ENCODE data around the gene FAIM2.

FAIM2 gene

DNA sequence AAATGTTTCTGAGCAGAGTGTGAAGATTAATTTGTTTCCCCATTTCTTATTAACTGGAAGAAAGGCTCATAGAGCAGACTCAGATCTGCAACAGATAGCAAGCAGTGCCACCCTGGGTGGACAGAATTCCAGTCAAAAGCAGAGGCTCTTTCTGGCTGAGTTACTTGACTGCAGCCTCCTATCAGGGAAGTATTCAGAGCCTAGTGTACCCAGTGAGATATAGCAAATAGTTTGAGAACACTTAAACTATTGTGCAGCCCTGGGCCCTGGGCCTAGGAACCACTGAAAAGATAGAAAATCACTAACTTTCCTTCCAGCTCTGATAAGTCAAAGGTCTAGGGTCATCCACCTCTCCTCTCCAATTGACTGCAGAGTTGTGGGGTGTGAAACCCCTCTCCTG, 35.6 kb upstream of the FAIM2 start:
- DNase-seq = no peak

DNA sequence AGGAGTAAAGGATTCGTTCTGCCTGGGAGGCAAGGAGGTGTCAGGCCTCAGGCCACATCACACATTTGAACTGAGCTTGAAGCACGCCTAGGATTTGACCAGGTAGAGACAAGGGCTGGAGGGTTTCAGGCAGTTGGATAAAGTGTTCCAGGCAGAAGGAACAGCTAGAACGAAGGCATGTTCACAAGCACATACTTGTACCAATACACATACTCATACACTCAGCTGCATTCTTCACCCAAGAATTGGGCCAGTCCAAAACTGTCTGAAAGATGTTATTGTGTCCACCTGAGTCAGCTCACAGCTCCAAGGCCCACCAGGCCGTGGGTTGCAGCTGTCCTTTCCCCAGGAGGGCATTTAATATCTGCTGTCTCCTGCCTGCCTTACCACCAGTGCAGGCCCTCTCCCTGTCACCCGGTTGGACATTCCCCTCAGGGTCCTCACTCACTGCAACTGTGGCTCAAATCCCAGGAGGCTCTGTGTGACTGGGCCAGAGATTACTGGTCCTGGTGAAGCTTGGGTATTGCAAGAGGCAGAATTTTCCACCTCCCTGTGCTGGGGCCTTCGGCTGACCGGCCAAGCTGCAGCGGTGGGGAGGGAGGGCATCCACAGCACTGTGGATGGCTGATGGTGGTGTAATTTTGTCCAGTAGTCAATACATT, 34.1 kb upstream of the FAIM2 start:
- DNase-seq = no peak

DNA sequence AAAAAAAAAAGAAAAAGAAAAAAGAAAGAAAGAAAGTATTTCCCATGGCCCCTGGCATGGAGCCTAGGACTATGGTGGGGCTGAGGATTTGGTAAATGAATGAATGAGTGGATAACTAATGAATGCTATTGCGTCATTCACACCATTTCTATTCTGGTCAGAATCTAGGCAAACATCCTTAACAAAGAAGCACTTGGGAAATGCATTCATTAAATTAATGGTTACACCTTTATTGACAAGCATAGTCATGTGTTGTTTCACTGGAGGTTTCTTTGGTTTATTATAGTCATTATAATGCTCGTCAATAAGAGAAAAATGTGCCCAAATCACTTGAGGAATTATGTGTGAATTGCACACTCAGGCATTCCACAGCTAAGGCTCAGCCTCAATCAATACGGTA, 33.2 kb upstream of the FAIM2 start:
- DNase-seq = no peak

DNA sequence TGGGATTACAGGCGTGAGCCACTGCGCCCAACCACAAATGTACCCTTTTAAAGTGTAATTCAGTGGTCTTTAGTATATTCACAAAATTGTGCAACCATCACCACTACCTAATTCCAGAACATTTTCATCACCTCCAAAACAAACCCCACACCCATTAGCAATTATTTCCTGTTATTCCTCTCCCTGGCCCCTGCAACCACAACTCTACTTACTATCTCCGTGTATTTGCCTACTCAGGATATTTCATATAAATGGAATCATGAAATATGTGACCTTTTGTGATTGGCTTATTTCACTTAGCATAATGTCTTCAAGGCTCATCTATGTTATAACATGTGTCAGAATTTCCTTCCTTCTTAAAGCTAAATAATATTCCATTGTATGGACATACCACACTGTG, 30.8 kb upstream of the FAIM2 start:
- DNase-seq = no peak

DNA sequence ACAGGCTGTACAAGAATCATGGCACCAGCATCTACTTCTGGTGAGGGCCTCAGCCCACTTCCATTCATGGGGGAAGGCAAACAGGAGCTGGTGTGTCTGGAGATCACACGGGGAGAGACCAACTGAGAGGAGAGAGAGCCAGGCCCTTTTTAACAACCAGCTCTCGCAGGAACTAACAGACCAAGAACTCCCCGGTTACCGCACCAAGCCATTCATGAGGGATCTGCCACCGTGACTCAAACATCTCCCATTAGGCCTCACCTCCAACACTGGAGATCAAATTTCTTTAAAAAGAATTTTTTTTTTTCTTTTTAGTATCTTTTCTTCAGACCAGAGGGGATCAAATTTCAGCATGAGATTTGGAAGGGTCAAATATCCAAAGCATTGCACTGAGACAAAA, 30.1 kb upstream of the FAIM2 start:
- DNase-seq = no peak

DNA sequence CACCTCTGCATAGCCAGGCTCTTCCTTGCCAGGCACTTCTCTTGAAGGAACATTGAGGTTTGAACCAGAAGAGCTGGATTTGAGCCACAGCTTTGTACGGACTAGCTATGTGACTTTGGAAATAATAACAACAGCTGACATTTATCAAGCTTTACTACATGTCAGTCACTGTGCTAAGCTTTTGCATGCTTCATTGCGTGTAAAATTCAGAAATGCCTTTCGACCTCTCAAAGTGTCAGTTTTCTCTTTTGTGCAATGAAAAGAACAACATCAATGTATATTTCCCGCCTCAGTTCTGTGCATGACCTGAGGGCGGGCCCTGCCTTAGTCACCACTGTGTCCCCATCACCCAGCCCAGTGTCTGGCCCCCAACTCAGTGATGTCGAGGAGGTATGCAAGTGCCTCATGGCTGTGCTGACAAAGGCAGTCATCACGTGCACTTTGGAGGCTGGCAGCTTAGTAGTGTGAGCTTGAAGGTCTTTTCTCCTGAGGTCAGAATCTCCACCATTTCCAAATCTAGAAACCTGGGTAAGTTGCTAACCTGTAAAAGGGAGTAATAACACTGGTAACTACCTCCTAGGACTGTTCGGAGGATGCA, 28.9 kb upstream of the FAIM2 start:
- DNase-seq = no peak

DNA sequence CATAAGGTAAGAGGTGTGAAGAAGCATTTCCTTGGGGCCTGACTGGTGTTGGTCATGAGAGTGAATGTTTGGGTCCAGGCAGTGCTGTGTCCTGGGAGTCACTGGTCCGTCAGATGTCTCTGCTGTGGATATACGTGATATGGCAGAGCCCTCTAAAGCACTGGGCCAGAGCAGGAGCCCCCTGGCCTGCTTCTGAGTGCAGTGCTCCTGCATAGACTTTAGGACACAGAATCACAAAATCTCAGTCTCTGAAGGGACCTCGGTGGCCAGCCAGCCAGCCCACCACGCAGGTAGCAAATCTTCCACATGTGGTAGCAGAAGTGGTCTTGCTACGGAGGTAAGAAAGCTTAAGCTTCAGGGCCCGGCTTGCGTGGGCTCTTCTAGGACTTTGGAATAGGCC, 28.3 kb upstream of the FAIM2 start:
- no peak for DNase-seq

DNA sequence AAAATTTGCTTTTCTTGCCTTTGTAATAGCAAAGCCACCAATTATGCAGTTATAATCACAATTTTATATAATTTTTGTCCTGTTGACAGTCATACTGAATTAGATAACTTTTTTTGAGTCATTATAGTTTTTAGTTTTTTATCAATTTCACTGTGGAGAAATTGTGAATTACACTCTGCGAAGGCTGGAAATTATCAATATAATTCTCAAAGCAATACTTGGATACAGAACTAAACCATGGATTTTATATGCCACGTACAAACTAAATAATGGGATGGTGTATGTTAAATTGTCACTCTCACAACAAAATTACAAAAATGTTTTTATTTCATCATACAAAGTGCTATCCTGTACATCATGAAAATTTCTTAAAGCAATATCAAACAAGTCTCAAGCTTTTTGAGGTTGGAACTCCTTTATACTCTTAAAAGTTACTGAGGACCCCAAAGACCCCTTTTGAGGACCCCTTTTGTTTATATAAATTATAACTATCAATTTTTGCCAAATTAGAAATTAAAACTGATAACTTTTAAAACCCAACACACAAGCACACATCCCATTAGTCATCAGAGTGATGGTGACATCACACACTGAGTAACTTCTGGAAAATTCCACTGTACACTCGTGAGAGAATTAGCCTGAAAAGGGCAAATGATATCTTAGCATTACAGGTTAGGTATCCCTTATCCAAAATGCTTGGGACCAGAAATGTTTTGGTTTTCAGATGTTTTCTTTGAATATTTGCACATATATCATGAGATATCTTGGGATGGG, 27.0 kb upstream of the FAIM2 start:
- DNase-seq = no peak

DNA sequence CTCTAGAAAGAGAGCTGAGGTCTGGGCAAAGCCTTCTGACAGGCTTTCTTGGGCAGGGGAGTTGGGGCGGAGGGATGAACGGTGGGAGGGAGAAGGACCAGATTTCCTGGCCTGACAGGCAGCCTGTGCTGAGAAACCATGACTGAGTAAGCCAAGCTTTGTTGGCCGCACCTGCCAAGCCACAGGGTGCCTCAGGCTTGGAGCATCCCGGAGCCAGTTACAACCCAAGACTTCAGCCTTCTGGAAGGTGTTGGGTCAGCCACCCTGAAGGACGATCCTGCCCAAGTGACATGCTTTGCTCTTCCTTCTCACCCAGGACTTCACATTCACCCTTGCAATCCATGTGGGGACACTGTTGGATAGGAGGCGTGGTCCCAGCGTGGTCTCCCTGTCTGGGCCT, 25.9 kb upstream of the FAIM2 start:
- DNase-seq = no peak

DNA sequence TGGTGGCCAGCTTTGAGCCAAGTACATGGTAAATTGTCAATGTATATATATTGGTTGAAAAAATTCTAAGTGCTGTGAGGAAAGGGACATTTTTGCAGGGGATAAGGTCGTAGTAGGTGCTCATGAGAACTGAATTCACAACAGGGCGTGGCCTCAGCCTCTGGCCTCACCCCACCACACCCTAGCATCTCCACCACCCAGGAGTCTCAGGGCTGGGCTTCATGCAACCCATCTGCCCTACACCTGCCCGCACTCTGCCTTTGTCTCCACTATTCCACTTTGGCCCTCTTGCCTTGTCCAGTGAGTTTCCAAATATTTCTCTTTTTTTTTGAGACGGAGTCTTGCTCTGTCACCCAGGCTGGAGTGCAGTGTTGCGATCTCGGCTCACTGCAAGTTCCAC, 24.8 kb upstream of the FAIM2 start:
- no peak for DNase-seq

DNA sequence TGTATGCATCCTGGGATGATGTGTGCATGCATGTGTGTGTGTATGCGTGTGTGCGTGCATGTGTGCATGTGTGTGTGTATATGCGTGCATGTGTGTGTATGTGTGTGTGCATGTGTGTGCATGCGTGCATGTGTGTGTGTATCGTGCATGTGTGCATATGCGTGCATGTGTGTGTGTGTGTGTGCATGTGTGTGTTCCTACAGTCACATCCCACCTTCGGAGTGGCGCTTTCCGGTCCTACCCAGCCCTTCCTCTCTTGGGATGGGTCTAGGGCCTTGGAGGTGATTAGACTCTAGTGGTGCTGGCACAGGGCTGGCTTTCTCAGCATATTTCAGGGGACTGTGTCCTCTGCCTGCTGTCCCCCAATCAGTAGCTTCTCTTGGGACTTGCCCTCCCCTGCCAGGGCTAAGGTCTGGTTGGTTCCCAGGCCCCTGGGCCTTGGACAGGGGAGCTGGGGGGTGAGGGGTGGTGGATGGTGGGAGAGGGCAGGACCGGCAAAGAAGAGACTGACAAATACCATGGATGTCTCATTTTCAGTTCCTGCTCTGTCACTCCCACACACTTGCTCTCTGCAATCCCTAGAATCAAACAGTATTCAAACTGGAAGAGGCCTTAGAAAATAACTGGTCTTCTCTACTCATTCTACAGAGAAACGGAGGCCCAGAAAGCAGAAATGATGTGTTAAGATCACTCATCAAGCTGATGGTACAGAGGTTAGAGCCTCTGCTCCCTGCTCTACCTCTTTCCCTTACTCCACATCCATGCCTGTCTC, 21.9 kb upstream of the FAIM2 start:
- DNase-seq = no peak

DNA sequence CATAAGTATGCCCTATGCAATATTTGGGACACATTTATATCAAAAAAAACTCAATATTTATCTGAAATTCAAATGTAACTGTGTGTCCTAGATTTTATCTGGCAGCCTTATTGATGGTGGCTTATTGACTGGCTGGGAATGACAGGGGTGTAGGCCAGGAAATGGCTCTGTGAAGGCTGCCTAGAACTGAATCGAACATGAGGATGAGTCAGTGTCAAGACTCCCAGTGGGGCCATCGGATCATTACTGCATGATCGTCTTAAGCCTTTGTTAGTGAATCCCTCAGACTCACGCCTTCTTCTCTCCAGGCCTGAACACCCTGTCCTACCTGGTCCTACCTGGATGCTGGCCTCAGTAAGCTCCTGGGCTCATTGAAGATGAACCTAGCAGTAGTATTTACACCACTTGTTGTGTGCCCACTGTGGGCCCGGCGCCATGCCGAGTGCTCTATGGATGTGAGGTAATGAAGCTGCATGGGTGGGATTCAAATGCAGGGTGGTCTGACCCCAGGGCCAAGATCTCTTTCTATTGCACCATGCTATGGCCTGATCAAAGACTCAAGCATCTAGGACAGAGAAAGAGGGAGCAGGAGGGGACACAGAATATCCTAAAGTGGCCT, 21.0 kb upstream of the FAIM2 start:
- no peak for DNase-seq

DNA sequence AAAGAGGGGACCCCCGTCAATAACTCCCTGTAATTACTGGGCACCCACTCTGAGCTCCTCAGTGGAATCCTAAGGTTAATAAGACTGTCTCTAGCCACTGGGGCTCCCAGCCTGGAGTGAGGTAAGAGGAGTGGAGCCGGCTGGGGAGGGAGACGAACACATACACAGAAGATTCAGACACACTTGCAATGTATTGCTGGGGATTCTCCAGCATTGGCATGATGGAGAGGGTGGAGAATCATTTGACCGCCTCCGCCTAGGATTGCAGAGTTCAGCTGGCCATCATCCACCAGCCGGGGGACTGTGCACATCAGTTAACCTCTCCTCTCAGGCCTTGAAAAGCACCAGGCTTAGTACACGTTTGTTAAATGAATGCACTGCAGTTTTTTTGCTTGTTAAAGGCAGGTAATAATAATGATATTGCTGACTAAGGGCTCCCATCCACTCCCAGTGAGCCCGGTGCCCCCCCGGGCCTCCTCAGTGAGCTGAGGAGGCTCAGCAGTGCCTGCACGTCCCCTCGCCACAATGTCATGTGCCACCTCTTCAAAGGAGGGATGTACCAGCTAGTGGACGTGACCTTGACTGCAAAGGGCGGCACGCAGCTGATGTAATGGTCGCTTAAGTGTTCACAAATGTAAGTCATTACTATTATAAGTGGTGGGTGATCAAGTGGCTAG, 20.3 kb upstream of the FAIM2 start:
- DNase-seq = no peak

DNA sequence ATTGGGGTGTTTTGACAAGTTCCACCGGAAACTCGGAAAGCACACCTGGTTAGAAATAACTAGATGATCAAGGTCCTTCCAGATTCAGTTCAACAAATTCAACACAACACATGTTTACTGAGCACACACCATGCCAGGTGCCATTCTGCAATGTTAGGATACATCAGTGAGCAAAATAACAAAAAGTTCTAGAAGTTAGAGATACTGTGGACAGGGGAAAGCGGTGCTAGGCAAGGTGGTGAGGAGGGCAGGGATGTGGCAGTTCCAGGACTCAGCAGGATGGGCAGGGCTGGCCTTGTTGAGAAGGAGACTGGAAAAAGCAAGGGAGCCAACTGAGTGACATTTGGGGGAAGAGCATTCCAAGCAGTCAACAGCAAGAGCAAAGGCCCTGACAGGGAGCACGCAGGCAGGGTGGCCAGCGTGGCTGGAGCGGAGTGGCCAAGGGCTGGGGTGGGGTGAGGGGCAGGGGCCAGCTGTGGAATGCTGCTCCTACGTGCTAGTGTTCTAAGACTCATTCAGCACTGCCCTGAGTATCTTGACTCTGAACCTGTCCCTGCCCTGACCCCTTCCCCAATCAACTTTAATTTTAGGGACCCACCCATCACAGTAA, 19.4 kb upstream of the FAIM2 start:
- no peak for DNase-seq

DNA sequence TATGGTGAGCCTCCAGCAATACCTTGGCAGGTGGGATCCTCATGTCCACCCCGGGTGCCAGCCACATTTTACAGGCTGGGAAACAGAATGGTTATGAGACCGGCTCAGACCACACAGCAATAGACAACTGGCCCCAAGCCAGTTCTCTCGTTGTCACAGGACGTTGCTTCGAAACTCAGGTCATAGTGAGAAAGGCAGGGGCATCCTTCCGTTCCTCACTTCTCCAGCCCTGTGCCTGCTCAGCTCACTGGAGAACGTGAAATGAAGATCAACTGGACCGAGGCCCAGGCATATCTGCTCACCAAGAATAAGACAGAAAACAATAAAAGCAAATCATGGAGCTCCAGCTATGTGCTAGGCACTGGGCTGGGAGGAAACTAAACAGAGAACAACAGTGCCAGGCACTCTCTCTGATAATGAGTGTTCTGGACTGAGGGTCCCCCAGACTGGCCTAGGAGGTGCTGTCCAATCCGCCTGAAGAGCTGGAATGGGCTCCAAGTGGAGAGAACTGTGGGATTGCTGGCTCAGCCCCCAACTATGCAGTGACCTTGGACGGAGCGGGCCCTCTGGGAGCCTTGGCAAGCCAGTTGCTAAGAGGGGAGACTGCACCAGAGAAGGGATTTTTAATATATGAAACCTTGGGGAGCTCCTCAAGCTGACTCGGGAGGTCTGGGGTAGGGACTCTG, 18.8 kb upstream of the FAIM2 start:
- DNase-seq = no peak

DNA sequence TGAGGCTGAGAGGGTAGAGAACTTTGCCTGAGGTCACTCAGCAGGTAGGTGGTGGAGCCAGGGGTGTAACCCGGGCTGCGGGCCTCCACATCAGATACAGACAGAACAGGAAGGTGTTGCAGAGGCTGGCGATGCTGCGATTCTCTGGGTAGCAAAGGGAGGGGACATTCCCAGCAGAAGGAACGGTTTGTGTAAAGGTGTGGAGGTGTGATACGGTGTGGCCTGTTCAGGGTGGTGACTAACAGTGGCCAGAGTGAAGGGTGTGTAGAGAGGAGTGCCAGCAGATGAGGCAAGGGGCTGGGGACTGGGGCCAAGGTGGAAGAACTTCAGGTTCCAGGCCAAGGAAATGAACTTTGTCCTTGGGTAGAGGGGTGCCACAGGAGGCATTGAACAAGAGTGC, 18.2 kb upstream of the FAIM2 start:
- DNase-seq = no peak

DNA sequence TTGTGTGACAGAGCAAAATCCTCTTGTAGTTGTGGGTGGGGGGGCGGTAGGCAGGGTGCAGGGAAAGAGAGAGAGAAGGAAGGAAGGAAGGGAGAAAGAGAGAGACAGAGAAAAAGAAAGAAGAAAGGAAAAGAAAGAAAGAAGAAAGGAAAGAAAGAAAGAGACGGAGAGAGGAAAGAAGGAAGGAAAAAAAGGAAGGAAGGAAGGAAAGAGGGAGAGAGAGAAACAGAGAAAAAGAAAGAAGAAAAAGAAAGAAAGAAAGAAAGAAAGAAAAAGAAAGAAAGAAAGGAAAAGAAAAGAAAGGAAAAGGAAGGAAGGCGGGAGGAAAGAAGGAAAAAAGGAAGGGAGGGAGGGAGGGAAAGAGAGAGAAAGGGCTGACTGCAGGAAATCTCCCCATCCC, 17.6 kb upstream of the FAIM2 start:
- no peak for DNase-seq

DNA sequence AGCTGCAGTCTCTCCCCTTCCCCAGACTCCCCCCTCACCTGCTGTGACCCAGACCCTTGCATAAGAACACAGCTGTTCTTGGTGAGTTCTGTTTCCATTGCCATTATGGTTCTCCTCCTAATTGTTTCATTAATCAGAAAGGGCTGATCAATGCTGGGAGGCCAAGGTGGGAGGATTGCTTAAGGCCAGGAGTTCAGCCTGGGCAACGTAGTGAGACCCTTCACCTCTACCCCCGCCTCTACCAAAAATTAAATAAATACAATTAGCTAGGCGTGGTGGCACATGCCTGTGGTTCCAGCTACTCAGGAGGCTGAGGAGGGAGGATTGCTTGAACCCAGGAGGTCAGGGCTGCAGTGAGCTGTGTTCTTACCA, 17.2 kb upstream of the FAIM2 start:
- no peak for DNase-seq

DNA sequence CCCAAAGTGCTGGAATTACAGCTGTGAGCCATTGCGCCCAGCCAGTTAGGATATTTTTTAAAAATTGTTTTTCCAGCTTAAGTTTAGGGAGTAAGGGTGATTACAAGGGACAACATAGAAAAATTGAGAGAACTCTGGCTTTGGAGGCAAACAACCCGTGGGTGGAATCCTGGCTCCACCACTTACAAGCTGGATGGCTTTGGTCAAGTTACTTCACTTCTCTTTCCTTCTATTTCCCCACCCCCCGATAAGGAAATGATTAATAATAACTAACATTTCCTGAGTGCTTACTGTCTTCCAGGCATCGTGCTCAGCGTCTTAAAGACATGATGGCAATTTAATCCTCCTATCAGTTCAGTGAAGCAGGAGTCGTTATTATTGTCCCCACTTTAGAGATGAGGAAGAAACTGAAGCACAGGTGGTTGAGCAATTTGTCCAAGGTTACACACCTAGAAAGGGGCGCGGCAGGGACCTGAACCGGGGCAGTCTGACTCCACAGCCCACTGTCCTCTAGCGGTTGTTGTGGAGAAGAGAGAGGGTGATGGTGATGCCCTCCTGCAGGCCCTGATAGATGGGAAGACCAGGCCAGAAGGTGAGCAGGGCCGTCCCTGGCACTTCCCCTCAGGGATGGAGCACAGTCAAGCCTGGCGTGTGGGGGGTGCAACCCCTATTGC, 16.7 kb upstream of the FAIM2 start:
- no peak for DNase-seq

DNA sequence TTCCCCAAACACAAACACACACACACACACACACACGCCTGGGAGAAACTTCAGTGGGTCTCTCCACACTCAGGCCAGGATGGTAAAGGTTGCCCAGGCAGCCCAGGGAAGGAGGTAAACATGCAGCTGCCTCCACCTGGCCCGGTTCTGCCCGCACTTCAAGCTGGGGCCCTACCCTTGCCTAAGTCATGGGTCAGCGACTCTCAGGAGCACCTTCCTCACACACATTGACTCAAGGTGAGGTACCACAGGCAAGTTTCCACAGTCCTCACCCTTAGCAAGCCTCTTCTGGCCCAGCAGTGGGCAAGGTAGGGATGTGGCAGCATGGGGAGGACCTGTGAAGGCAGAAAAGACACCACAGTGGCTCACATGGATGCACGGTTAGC, 14.1 kb upstream of the FAIM2 start:
- DNase-seq = no peak

DNA sequence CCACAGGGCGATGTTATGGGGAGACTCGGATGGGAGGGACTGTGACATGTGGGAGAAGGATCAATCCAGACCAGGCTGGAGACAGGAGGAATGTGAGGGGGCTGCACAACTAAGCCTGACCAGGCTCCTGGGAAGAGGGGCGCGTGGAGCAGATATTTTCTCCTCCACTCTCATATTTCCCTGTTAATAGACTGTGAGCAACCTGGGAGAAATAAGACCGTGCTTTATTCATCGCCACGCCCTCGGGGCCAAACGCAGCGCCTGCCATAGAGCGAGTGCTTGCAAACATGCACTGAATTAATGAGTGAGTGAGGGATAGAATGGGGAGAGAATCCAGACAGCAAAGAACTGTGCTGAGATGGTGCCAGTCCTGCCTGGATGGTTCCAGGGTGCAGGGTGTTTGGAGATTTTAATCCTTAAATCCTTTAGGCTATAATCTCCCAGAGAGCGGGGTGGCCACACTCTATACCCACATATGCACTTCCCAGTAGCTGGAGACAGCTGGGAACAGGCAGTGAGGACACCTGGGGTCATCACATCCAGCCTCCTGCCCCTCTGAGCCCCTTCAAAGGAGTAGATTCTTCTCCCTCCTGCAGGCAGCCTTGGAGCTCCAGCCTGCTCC, 13.6 kb upstream of the FAIM2 start:
- no peak for DNase-seq

Data from NCI-H345 (cell line).